Naive B cell (primary cell): ENCODE data around the gene PLSCR3. TPM values are rescaled to one million over a fixed set of nuclear protein-coding genes. Genes with fewer than 3 reads are reported as not detected.

Source experiments
- ATAC-seq, 2 donors: fragments of 150-1000 bp; cut with Tn5 transposase; 2 replicates each; pipeline ENCODE4 v1.10.0; 2021; ENCODE audit warnings: low read depth in 2 of 2, mild to moderate bottlenecking in 2 of 2, moderate library complexity in 2 of 2
- DNase-seq: peaks from one replicate; pipeline ENCODE4 v3.0.0; 2022
- H3K27ac Mint-ChIP-seq, 6 donors: one replicate each; pipeline ENCODE4 v1.8.0; 2020 to 2022; ENCODE audit warnings: mild to moderate bottlenecking in 6 of 6, mixed read lengths in 6 of 6, moderate library complexity in 5 of 6, inconsistent platforms in 2 of 6
- H3K27me3 Mint-ChIP-seq, 3 donors: one replicate each; pipeline ENCODE4 v1.8.0; 2021 to 2022; ENCODE audit warnings: mixed read lengths in 3 of 3, mild to moderate bottlenecking in 1 of 3
- H3K36me3 Mint-ChIP-seq, 2 donors: one replicate each; pipeline ENCODE4 v1.8.0; 2020 to 2022; ENCODE audit warnings: mixed read lengths in 2 of 2, inconsistent platforms in 1 of 2, mild to moderate bottlenecking in 1 of 2
- H3K4me1 Mint-ChIP-seq, 3 donors: one replicate each; pipeline ENCODE4 v1.8.0; 2020 to 2022; ENCODE audit warnings: mixed read lengths in 3 of 3, inconsistent platforms in 1 of 3, mild to moderate bottlenecking in 1 of 3, moderate library complexity in 1 of 3
- H3K4me3 Mint-ChIP-seq, 8 donors: one replicate each; pipeline ENCODE4 v1.8.0; 2020 to 2022; ENCODE audit warnings: mild to moderate bottlenecking in 8 of 8, mixed read lengths in 8 of 8, moderate library complexity in 8 of 8, inconsistent platforms in 2 of 8
- H3K9me3 Mint-ChIP-seq, 7 donors: one replicate each; pipeline ENCODE4 v1.8.0; 2020 to 2022; ENCODE audit warnings: mixed read lengths in 7 of 7, mild to moderate bottlenecking in 5 of 7, inconsistent platforms in 2 of 7, moderate library complexity in 1 of 7
- polyA plus RNA-seq, 6 donors: library from polyadenylated mRNA; unstranded; fragments of 300-500 nt; fragmentation: Illumina TruSeq; gene quantifications; one replicate each; pipeline ENCODE4 v1.2.3, GENCODE V29; 2021; ENCODE audit warnings: low read depth in 6 of 6

PLSCR3 gene
- polyA plus RNA-seq, 6 donors from 2014 or later, result 43.1 to 73.4 (median 59.1) TPM

GRCh38 chr17:7355573-7355972 is 38.8 kb downstream of the PLSCR3 start:
- no peak for ATAC-seq
- Mint-ChIP-seq H3K27me3 (peaks cover 0 to 8% (median 3%) of the 10 kb centered on the region in 3 donors), H3K9me3 (no peaks in the 10 kb centered on the region), H3K27ac (peak overlapping the region in 2 of 6 donors; percentile 26 to 56), H3K4me1 (peaks cover 32 to 36% (median 32%) of the 10 kb centered on the region in 3 donors), H3K36me3 (no peaks in the 10 kb centered on the region), H3K4me3 (peak overlapping the region in 1 of 8 donors; percentile 61)
- no peak for DNase-seq

DNA sequence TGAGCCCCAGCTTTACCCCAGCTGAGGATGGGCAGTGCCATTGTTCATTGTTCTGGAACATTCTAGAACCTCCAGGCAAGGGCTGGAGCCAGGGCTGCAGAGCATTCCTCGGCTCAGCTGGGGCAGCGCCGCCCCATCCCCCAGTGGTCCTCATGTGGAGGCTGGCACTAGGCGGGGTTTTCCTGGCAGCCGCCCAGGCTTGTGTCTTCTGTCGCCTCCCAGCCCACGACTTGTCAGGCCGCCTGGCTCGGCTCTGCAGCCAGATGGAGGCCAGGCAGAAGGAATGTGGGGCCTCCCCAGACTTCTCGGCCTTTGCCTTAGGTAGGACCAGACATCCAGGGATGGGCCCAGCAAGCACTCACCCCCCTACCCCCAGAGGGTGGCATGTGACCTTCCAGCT is 39.3 kb downstream of the PLSCR3 start, which contains the start of gene TMEM95:
Gene TMEM95 (plus strand): TSS at position 104 of the 400 bp plus-strand sequence. CDS start 49 bp downstream, at position 153.
- H3K36me3 Mint-ChIP-seq, result no peaks in the 10 kb centered on the region
- no peaks in the 10 kb centered on the region for H3K9me3 Mint-ChIP-seq
- H3K4me3 Mint-ChIP-seq, result peak within 1 kb of the TSS in 6 of 8 donors; percentile 32 to 94 (median 79)
- DNase-seq, result no peak
- ATAC-seq, result no peak
- peaks cover 0 to 8% (median 3%) of the 10 kb centered on the region in 3 donors for H3K27me3 Mint-ChIP-seq
- H3K27ac Mint-ChIP-seq, result peak within 1 kb of the TSS in 4 of 6 donors; percentile 56 to 87 (median 80)
- peaks cover 33 to 40% (median 36%) of the 10 kb centered on the region in 3 donors for H3K4me1 Mint-ChIP-seq

- DNase-seq, result no peak
- Mint-ChIP-seq H3K36me3 (no peaks in the 10 kb centered on the region), H3K4me1 (peaks cover 36 to 47% (median 39%) of the 10 kb centered on the region in 3 donors)
Measured at GRCh38 chr17:7354262-7354843, 40.0 kb downstream of the PLSCR3 start.

DNA sequence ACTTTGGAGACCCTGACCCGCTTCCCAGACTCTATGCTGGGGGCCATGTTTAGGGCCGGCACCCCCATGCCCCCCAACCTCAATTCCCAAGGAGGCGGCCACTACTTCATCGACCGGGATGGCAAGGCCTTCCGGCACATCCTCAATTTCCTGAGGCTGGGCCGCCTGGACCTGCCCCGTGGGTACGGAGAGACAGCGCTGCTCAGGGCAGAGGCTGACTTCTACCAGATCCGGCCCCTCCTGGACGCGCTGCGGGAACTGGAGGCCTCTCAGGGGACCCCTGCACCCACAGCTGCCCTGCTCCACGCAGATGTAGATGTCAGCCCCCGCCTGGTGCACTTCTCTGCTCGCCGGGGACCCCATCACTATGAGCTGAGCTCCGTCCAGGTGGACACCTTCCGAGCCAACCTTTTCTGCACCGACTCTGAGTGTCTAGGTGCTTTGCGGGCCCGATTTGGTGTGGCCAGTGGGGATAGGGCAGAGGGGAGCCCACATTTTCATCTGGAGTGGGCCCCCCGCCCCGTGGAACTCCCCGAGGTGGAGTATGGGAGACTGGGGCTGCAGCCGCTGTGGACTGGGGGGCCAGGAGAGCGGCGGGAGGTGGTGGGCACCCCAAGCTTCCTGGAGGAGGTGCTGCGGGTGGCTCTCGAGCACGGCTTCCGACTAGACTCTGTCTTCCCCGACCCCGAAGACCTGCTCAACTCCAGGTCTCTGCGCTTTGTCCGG is 41.3 kb downstream of the PLSCR3 start:
- DNase-seq (no peak), ATAC-seq (no peak)
- H3K4me3 Mint-ChIP-seq, result peak overlapping the region; percentile 86 to 94 (median 92)
- H3K4me1 Mint-ChIP-seq, result peaks cover 36 to 53% (median 43%) of the 10 kb centered on the region in 3 donors
- H3K36me3 Mint-ChIP-seq, result no peaks in the 10 kb centered on the region
- no peaks in the 10 kb centered on the region for H3K27me3 Mint-ChIP-seq
- no peaks in the 10 kb centered on the region for H3K9me3 Mint-ChIP-seq
- H3K27ac Mint-ChIP-seq, result peak overlapping the region in 5 of 6 donors; percentile 80 to 97 (median 90)

More at GRCh38 chr17:7354262-7354843, 40.0 kb downstream of the PLSCR3 start:
- Mint-ChIP-seq H3K9me3 (no peaks in the 10 kb centered on the region), H3K4me3 (peak overlapping the region in 2 of 8 donors; percentile 54 to 91), H3K27me3 (peaks cover 0 to 3% (median 3%) of the 10 kb centered on the region in 3 donors), H3K27ac (peak overlapping the region in 2 of 6 donors; percentile 79 to 87)
- ATAC-seq, result no peak

- Mint-ChIP-seq H3K36me3 (no peaks in the 10 kb centered on the region), H3K4me3 (peak overlapping the region; percentile 86 to 94 (median 92)), H3K27ac (peak overlapping the region in 5 of 6 donors; percentile 80 to 97 (median 90)), H3K4me1 (peaks cover 36 to 53% (median 43%) of the 10 kb centered on the region in 3 donors), H3K9me3 (no peaks in the 10 kb centered on the region), H3K27me3 (no peaks in the 10 kb centered on the region)
- ATAC-seq (no peak), DNase-seq (no peak)
Measured at GRCh38 chr17:7352503-7352889, 41.8 kb downstream of the PLSCR3 start.

- peaks cover 36 to 53% (median 46%) of the 10 kb centered on the region in 3 donors for H3K4me1 Mint-ChIP-seq
- H3K9me3 Mint-ChIP-seq, result no peaks in the 10 kb centered on the region
- DNase-seq (peak; percentile 71), ATAC-seq (peak; percentile 47 to 59)
- no peaks in the 10 kb centered on the region for H3K36me3 Mint-ChIP-seq
- H3K27ac Mint-ChIP-seq, result peak within 1 kb of the TSS in 5 of 6 donors; percentile 80 to 97 (median 93)
- no peaks in the 10 kb centered on the region for H3K27me3 Mint-ChIP-seq
- peak within 1 kb of the TSS; percentile 86 to 94 (median 92) for H3K4me3 Mint-ChIP-seq
Measured at GRCh38 chr17:7351665-7352502, 42.4 kb downstream of the PLSCR3 start, which contains the start of gene KCTD11. Gene KCTD11 (plus strand): TSS chr17:7352162.

DNA sequence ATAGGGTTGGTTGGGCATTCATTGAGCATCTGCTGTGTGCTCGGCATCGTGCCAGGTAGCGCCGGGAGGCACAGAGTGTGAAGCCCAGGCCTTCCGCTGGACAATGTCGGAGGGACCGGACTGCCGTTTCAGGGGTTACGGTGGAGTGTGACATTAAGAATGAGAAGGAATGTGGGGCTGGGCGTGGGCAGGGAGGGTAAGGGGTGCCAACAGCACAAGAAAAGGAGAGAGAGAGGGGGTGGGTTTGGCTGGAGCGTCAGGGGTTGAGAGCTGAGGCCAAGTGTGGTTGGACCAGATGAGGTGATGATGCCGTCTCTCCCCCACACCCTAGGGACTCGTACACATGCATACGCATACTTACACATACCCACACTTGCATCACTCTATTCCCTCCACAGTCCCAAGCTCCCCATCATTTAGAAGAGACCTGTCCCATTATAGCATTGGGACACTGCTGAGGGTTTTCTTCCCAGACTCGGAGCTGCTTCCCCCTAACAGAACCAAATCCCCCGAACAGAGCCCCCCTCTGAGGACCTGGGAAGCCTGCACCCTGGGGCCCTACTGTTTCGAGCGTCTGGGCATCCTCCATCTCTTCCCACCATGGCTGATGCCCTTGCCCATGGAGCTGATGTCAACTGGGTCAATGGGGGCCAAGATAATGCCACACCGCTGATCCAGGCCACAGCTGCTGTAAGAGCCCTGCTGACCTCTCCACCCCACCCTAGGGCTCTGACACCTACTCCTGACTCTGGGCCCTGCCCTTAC is 45.7 kb downstream of the PLSCR3 start:
- H3K27ac Mint-ChIP-seq, result peak overlapping the region in 2 of 6 donors; percentile 28 to 64
- DNase-seq (no peak), ATAC-seq (no peak)
- peak overlapping the region in 2 of 8 donors; percentile 30 to 91 for H3K4me3 Mint-ChIP-seq
- no peaks in the 10 kb centered on the region for H3K27me3 Mint-ChIP-seq
- peaks cover 22 to 45% (median 35%) of the 10 kb centered on the region in 3 donors for H3K4me1 Mint-ChIP-seq
- peaks cover 0 to 7% of the 10 kb centered on the region in 2 donors for H3K36me3 Mint-ChIP-seq
- H3K9me3 Mint-ChIP-seq, result no peaks in the 10 kb centered on the region

DNA sequence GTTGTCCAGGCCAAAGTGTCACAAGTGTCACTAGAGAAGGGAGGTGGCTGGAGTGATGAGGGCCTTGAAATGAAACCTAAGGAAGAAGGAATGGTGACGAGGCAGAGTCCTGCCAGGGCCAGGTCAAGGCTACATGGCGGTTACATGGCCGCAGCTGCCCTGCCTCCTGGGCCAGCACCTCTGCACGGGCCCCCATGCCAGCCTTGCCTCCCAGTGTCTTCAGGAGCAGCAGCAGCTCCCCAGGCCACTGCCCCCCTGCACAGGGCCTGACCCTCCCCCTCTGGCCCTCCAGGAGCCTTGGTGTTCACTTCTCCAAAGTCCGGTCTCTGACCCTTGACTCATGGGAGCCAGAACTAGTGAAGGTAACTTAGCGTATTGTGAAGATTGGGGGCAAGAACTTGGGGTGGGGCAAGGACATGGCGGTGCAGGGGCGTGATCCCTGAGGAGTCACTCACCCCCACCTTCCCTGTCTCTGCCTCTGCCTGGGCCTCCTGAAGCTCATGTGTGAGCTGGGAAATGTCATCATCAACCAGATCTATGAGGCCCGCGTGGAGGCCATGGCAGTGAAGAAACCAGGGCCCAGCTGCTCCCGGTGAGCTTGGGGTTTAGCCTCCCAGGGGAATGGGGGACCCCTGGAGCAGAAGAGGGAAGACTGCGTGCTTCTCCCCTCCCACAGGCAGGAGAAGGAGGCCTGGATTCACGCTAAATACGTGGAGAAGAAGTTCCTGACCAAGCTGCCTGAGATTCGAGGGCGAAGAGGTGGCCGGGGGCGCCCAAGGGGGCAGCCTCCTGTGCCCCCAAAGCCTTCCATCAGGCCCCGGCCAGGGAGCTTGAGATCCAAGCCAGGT is 46.5 kb downstream of the PLSCR3 start:
- Mint-ChIP-seq H3K9me3 (no peaks in the 10 kb centered on the region), H3K27me3 (no peaks in the 10 kb centered on the region), H3K36me3 (peaks cover 0 to 7% of the 10 kb centered on the region in 2 donors), H3K27ac (peak overlapping the region in 1 of 6 donors; percentile 57), H3K4me3 (no peak overlapping the region), H3K4me1 (peaks cover 20 to 41% (median 29%) of the 10 kb centered on the region in 3 donors)
- ATAC-seq (no peak), DNase-seq (no peak)

GRCh38 chr17:7346761-7347614 is 47.3 kb downstream of the PLSCR3 start:
- no peaks in the 10 kb centered on the region for H3K9me3 Mint-ChIP-seq
- DNase-seq (no peak), ATAC-seq (no peak)
- H3K4me3 Mint-ChIP-seq, result no peak overlapping the region
- H3K4me1 Mint-ChIP-seq, result peaks cover 14 to 34% (median 23%) of the 10 kb centered on the region in 3 donors
- H3K27me3 Mint-ChIP-seq, result no peaks in the 10 kb centered on the region
- peak overlapping the region in 3 of 6 donors; percentile 18 to 57 (median 29) for H3K27ac Mint-ChIP-seq
- H3K36me3 Mint-ChIP-seq, result peaks cover 0 to 7% of the 10 kb centered on the region in 2 donors

DNA sequence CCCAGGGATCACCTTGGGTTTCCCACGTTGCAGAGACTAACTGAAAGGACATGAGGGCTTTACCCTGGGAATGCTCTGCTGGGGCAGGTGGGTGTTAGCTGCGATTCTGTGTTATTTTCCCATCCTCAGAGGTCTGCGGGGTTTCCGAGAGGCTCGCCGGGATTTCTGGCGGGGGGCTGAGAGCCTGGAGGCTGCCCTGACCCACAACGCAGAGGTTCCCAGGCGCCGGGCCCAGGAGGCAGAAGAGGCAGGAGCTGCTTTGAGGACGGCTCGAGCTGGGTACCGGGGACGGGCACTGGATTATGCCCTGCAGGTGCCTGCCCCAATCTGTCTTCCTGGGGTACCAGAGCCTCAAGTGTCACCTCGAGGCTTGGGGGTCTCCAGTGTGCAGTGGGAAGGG is 51.1 kb downstream of the PLSCR3 start:
- H3K27me3 Mint-ChIP-seq, result no peaks in the 10 kb centered on the region
- no peak overlapping the region for H3K27ac Mint-ChIP-seq
- no peak overlapping the region for H3K4me3 Mint-ChIP-seq
- H3K9me3 Mint-ChIP-seq, result no peaks in the 10 kb centered on the region
- H3K4me1 Mint-ChIP-seq, result peaks cover 17 to 19% (median 18%) of the 10 kb centered on the region in 3 donors
- no peak for ATAC-seq
- no peak for DNase-seq
- peaks cover 0 to 23% of the 10 kb centered on the region in 2 donors for H3K36me3 Mint-ChIP-seq

DNA sequence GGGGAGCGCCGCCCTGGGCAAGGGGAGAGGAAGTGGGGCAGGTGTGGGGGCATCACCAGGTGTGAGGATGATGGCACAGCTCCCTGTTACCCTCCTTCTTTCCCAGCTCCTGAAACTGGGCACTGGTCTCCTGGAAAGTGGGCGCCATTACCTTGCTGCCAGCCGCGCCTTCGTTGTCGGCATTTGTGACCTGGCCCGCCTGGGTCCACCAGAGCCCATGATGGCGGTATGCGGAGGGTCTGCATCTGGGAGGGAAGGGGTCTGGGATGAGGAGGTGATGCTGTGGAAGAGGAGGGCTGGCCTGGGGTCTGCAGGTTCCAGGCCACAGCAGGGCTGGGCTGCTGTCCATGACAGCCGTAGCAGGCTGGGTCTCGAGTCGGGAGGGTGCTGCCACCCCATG is 52.5 kb downstream of the PLSCR3 start:
- peak overlapping the region in 1 of 6 donors; percentile 86 for H3K27ac Mint-ChIP-seq
- no peak for ATAC-seq
- H3K4me3 Mint-ChIP-seq, result peak overlapping the region in 1 of 8 donors; percentile 24
- H3K27me3 Mint-ChIP-seq, result no peaks in the 10 kb centered on the region
- no peaks in the 10 kb centered on the region for H3K9me3 Mint-ChIP-seq
- H3K4me1 Mint-ChIP-seq, result peaks cover 26 to 30% (median 30%) of the 10 kb centered on the region in 3 donors
- no peak for DNase-seq
- H3K36me3 Mint-ChIP-seq, result peaks cover 0 to 23% of the 10 kb centered on the region in 2 donors
